Natural killer cell (primary cell): ENCODE data around the gene ADH6. TPM values are rescaled to one million over a fixed set of nuclear protein-coding genes. Genes with fewer than 3 reads are reported as not detected.

Experiments used
- ATAC-seq, 3 donors: fragments of 150-1000 bp in 2 of 3; fragments of 200-7000 bp in 1 of 3; cut with Tn5 transposase; 1 replicate in 1 of 3; 2 replicates in 2 of 3; pipeline ENCODE4 v1.10.0; 2021; ENCODE audit warnings: mild to moderate bottlenecking in 2 of 3, moderate library complexity in 2 of 3
- DNase-seq, 2 donors: peaks; one replicate each; pipeline versions ENCODE4 v3.0.0 to v3.0.0-alpha.2; 2013 to 2021; ENCODE audit warnings: mixed read lengths in 1 of 2
- H3K27ac ChIP-seq: one replicate; pipeline ENCODE4 v1.5.1; 2013; ENCODE audit warnings: mild to moderate bottlenecking, low read length
- H3K27me3 ChIP-seq: one replicate; pipeline ENCODE4 v1.6.1; 2013; ENCODE audit warnings: low read length; ENCODE audit not compliant: control insufficient read depth, insufficient read depth
- H3K36me3 ChIP-seq: one replicate; pipeline ENCODE4 v1.6.1; 2013; ENCODE audit warnings: low read length; ENCODE audit not compliant: control insufficient read depth, insufficient read depth
- H3K4me1 ChIP-seq: one replicate; pipeline ENCODE4 v1.6.1; 2013; ENCODE audit warnings: low read length; ENCODE audit not compliant: control insufficient read depth, insufficient read depth
- H3K4me3 ChIP-seq: one replicate; pipeline ENCODE4 v1.5.1; 2013; ENCODE audit warnings: low read length
- H3K9me3 ChIP-seq: one replicate; pipeline ENCODE4 v1.6.1; 2013; ENCODE audit warnings: low read length; ENCODE audit not compliant: control insufficient read depth, insufficient read depth
- H3K27ac Mint-ChIP-seq, 2 donors: one replicate each; pipeline ENCODE4 v1.8.0; 2022; ENCODE audit warnings: mild to moderate bottlenecking in 2 of 2, mixed read lengths in 2 of 2, moderate library complexity in 1 of 2
- H3K27me3 Mint-ChIP-seq, 2 donors: one replicate each; pipeline ENCODE4 v1.8.0; 2022; ENCODE audit warnings: low read depth in 2 of 2, mixed read lengths in 2 of 2
- H3K36me3 Mint-ChIP-seq: one replicate; pipeline ENCODE4 v1.8.0; 2022; ENCODE audit warnings: mixed read lengths
- H3K4me1 Mint-ChIP-seq, 2 donors: one replicate each; pipeline ENCODE4 v1.8.0; 2022; ENCODE audit warnings: mixed read lengths in 2 of 2
- H3K4me3 Mint-ChIP-seq: one replicate; pipeline ENCODE4 v1.8.0; 2022; ENCODE audit warnings: mild to moderate bottlenecking, moderate library complexity, mixed read lengths
- H3K9me3 Mint-ChIP-seq, 2 donors: one replicate each; pipeline ENCODE4 v1.8.0; 2022; ENCODE audit warnings: mixed read lengths in 2 of 2
- CTCF ChIP-seq: fragments of 200-600 bp; IDR thresholded peaks from one replicate; pipeline ENCODE4 v1.8.0; 2022; ENCODE audit warnings: antibody characterized with exemption
- WGBS: methylation state at CpG from one replicate; pipeline ENCODE4 v1.1.7; 2013; ENCODE audit warnings: missing lambda C conversion rate; ENCODE audit not compliant: insufficient coverage; 5-methylcytosine and 5-hydroxymethylcytosine counted together
- intact Hi-C: fragments of 100-400 bp; cut with micrococcal nuclease; formaldehyde crosslinking; loops from one replicate; pipeline ENCODE4 v1.14.2; 2022
- total RNA-seq, 4 donors: library from RNA; stranded (reverse); fragments of 120-200 nt in 1 of 4; gene quantifications; one replicate each; pipeline versions ENCODE4 v1.2.3 to v1.2.4, GENCODE V29; 2013 to 2022

The ADH6 gene
- total RNA-seq, 3 donors from 2014 or later (not counting 1 experiment from before 2014, with no cell fraction given), result not detected

GRCh38 chr4:99165978-99166377 is 53.1 kb downstream of the ADH6 start:
- H3K4me1 ChIP-seq, result no peaks in the 10 kb centered on the region
- TF ChIP-seq CTCF, result no peak
- no peaks in the 10 kb centered on the region for H3K4me1 Mint-ChIP-seq
- no peaks in the 10 kb centered on the region for H3K36me3 Mint-ChIP-seq
- no peaks in the 10 kb centered on the region for H3K9me3 ChIP-seq
- no peak overlapping the region for H3K27ac Mint-ChIP-seq
- no peak for ATAC-seq
- WGBS, result 90% methylated on average over 1 of the region's 1 CpG
- H3K4me3 ChIP-seq, result no peak overlapping the region
- no peaks in the 10 kb centered on the region for H3K36me3 ChIP-seq
- H3K27me3 ChIP-seq, result no peaks in the 10 kb centered on the region
- H3K27me3 Mint-ChIP-seq, result no peaks in the 10 kb centered on the region
- H3K9me3 Mint-ChIP-seq, result peaks cover 0 to 4% of the 10 kb centered on the region in 2 donors
- H3K4me3 Mint-ChIP-seq, result no peak overlapping the region
- no peak overlapping the region for H3K27ac ChIP-seq
- DNase-seq, result no peak
- intact Hi-C loops, result no loop called here

- DNase-seq, result no peak
- WGBS, result 93% methylated on average over 2 of the region's 3 CpGs
These were observed 57.5 kb downstream of the ADH6 start for GRCh38 chr4:99161373-99162099.

GRCh38 chr4:99159699-99160098 is 59.3 kb downstream of the ADH6 start:
- DNase-seq, result no peak
- no peak for ATAC-seq
- Histone ChIP-seq H3K9me3 (no peaks in the 10 kb centered on the region), H3K27me3 (no peaks in the 10 kb centered on the region), H3K27ac (no peak overlapping the region), H3K4me1 (no peaks in the 10 kb centered on the region), H3K4me3 (no peak overlapping the region), H3K36me3 (no peaks in the 10 kb centered on the region)
- WGBS, result no CpG with 5 or more reads among the region's 1 CpG
- no peaks in the 10 kb centered on the region for H3K36me3 Mint-ChIP-seq
- no peak overlapping the region for H3K4me3 Mint-ChIP-seq
- H3K9me3 Mint-ChIP-seq, result no peaks in the 10 kb centered on the region
- H3K27me3 Mint-ChIP-seq, result no peaks in the 10 kb centered on the region
- H3K4me1 Mint-ChIP-seq, result no peaks in the 10 kb centered on the region
- intact Hi-C loops, result no loop called here
- TF ChIP-seq CTCF, result no peak
- H3K27ac Mint-ChIP-seq, result no peak overlapping the region

More at GRCh38 chr4:99161373-99162099, 57.5 kb downstream of the ADH6 start:
- Histone ChIP-seq H3K36me3 (no peaks in the 10 kb centered on the region), H3K4me1 (no peaks in the 10 kb centered on the region), H3K4me3 (no peak overlapping the region), H3K27ac (no peak overlapping the region), H3K9me3 (no peaks in the 10 kb centered on the region), H3K27me3 (no peaks in the 10 kb centered on the region)
- no peak for ATAC-seq
- intact Hi-C loops, result no loop called here
- Mint-ChIP-seq H3K4me1 (no peaks in the 10 kb centered on the region), H3K27me3 (no peaks in the 10 kb centered on the region), H3K36me3 (no peaks in the 10 kb centered on the region), H3K4me3 (no peak overlapping the region), H3K9me3 (peaks cover 0 to 2% of the 10 kb centered on the region in 2 donors), H3K27ac (no peak overlapping the region)
- TF ChIP-seq CTCF, result no peak

GRCh38 chr4:99157478-99157935 is 61.5 kb downstream of the ADH6 start:
- H3K4me1 ChIP-seq, result no peaks in the 10 kb centered on the region
- WGBS, result 90% methylated on average over 2 of the region's 3 CpGs
- H3K27me3 Mint-ChIP-seq, result no peaks in the 10 kb centered on the region
- H3K36me3 ChIP-seq, result no peaks in the 10 kb centered on the region
- no peak overlapping the region for H3K4me3 ChIP-seq
- TF ChIP-seq CTCF, result no peak
- no peaks in the 10 kb centered on the region for H3K9me3 Mint-ChIP-seq
- no peak overlapping the region for H3K27ac Mint-ChIP-seq
- no peaks in the 10 kb centered on the region for H3K27me3 ChIP-seq
- H3K4me1 Mint-ChIP-seq, result no peaks in the 10 kb centered on the region
- H3K9me3 ChIP-seq, result no peaks in the 10 kb centered on the region
- no peak for DNase-seq
- ATAC-seq, result no peak
- no peak overlapping the region for H3K27ac ChIP-seq
- no peaks in the 10 kb centered on the region for H3K36me3 Mint-ChIP-seq
- no peak overlapping the region for H3K4me3 Mint-ChIP-seq
- intact Hi-C loops, result no loop called here
